ENCODE measurements around the gene AIFM3. TPM values are rescaled to one million over a fixed set of nuclear protein-coding genes. Genes with fewer than 3 reads are reported as not detected.

Gene AIFM3
- total and polyA plus RNA-seq, 2 experiments from 2014 or later = 0.45 to 1.5 TPM

DNA sequence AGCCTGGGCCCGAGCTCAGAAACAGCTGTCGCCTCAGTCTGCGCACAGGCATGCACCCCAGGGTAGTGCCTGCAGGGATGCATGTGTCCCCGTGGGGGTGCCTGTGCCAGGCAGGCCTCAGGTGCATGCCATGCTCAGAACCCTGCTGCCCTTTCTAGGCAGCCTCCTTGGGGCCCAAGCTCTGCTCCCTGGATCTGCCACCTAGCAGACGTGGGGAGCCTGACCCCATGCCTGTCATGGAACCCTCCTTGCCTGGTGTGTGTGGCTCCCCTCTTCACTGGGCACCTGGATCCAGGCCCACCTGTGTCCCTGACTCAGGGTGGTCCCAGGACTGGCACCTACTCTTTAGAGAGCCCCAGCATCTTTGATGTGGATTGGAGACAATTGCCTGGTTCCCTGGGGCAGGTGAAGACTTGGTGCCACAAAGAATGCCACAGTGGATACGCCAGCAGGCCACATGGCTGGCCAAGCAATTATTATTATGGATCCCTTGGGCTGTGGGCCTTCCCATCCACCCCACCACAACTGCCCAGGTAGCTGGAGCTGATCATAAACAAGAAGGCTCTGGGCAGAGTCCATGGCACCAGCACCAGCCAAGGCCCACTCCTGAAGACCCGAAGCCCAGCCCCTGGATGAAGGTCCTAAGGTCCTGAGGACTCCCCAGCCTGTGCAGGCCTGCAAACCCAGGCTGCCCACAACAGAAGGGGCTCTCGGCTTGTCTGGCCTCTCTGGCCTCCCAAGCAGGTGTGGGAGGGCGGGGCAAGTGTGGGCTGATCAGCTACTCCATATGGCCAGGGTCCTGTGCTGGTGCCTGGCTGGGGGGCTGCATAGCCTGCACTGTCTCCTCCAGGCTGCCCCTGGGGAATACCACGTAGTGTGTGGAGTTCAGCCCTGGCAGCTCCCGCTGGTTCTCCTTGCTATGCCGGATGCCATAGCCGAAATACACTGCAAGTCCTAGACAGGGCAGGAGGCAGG, 61.5 kb downstream of the AIFM3 start:
- Histone ChIP-seq H3F3A (replicated peaks; ENCODE audit: low read depth) (no peaks in the 10 kb centered on the region), H3K4me2 (no peak overlapping the region), H3K79me2 (replicated peaks; ENCODE audit: insufficient read depth) (no peaks in the 10 kb centered on the region), H3K4me1 (ENCODE audit: insufficient read depth) (peaks cover 3% of the 10 kb centered on the region; the same call in 1 of the 2 replicates), H3K36me3 (ENCODE audit: insufficient read depth) (no peaks in the 10 kb centered on the region), H2AFZ (no peak overlapping the region), H4K20me1 (replicated peaks; ENCODE audit: insufficient read depth) (no peaks in the 10 kb centered on the region), H3K27me3 (ENCODE audit: insufficient read depth) (peaks cover 26% of the 10 kb centered on the region), H3K9me2 (ENCODE audit: insufficient read depth) (no peaks in the 10 kb centered on the region), H3K27ac (ENCODE audit: low read depth) (no peak overlapping the region), H3K4me3 (no peak overlapping the region)
- ATAC-seq = no peak
- TF ChIP-seq JUNB (IDR thresholded peaks at IDR 0.05; ENCODE audit: unreplicated experiment) (no peak), NANOG (IDR thresholded peaks at IDR 0.05; ENCODE audit: borderline replicate concordance) (no peak), ZNF331 (CRISPR knock-in tag; IDR thresholded peaks at IDR 0.05; ENCODE audit: low read depth) (no peak), EZH2 (IDR thresholded peaks at IDR 0.05; ENCODE audit: low read depth, unreplicated experiment) (no peak), EZH2phosphoT487 (IDR thresholded peaks at IDR 0.05; ENCODE audit: unreplicated experiment) (no peak), STAT1 (IDR thresholded peaks at IDR 0.05; ENCODE audit: unreplicated experiment) (no peak), CREB1 (CRISPR knock-in tag; IDR thresholded peaks at IDR 0.05; ENCODE audit: low read depth) (no peak), ZNF114 (CRISPR knock-in tag; IDR thresholded peaks at IDR 0.05) (no peak), POLR2AphosphoS5 (IDR thresholded peaks at IDR 0.05; ENCODE audit: low read depth) (no peak)
- TF ChIP-seq, protein P1, sequence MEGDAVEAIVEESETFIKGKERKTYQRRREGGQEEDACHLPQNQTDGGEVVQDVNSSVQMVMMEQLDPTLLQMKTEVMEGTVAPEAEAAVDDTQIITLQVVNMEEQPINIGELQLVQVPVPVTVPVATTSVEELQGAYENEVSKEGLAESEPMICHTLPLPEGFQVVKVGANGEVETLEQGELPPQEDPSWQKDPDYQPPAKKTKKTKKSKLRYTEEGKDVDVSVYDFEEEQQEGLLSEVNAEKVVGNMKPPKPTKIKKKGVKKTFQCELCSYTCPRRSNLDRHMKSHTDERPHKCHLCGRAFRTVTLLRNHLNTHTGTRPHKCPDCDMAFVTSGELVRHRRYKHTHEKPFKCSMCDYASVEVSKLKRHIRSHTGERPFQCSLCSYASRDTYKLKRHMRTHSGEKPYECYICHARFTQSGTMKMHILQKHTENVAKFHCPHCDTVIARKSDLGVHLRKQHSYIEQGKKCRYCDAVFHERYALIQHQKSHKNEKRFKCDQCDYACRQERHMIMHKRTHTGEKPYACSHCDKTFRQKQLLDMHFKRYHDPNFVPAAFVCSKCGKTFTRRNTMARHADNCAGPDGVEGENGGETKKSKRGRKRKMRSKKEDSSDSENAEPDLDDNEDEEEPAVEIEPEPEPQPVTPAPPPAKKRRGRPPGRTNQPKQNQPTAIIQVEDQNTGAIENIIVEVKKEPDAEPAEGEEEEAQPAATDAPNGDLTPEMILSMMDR (conservative IDR thresholded peaks at IDR 0.05; ENCODE audit: low read depth in 2 of 2) = no peak
- TF ChIP-seq, protein P2, sequence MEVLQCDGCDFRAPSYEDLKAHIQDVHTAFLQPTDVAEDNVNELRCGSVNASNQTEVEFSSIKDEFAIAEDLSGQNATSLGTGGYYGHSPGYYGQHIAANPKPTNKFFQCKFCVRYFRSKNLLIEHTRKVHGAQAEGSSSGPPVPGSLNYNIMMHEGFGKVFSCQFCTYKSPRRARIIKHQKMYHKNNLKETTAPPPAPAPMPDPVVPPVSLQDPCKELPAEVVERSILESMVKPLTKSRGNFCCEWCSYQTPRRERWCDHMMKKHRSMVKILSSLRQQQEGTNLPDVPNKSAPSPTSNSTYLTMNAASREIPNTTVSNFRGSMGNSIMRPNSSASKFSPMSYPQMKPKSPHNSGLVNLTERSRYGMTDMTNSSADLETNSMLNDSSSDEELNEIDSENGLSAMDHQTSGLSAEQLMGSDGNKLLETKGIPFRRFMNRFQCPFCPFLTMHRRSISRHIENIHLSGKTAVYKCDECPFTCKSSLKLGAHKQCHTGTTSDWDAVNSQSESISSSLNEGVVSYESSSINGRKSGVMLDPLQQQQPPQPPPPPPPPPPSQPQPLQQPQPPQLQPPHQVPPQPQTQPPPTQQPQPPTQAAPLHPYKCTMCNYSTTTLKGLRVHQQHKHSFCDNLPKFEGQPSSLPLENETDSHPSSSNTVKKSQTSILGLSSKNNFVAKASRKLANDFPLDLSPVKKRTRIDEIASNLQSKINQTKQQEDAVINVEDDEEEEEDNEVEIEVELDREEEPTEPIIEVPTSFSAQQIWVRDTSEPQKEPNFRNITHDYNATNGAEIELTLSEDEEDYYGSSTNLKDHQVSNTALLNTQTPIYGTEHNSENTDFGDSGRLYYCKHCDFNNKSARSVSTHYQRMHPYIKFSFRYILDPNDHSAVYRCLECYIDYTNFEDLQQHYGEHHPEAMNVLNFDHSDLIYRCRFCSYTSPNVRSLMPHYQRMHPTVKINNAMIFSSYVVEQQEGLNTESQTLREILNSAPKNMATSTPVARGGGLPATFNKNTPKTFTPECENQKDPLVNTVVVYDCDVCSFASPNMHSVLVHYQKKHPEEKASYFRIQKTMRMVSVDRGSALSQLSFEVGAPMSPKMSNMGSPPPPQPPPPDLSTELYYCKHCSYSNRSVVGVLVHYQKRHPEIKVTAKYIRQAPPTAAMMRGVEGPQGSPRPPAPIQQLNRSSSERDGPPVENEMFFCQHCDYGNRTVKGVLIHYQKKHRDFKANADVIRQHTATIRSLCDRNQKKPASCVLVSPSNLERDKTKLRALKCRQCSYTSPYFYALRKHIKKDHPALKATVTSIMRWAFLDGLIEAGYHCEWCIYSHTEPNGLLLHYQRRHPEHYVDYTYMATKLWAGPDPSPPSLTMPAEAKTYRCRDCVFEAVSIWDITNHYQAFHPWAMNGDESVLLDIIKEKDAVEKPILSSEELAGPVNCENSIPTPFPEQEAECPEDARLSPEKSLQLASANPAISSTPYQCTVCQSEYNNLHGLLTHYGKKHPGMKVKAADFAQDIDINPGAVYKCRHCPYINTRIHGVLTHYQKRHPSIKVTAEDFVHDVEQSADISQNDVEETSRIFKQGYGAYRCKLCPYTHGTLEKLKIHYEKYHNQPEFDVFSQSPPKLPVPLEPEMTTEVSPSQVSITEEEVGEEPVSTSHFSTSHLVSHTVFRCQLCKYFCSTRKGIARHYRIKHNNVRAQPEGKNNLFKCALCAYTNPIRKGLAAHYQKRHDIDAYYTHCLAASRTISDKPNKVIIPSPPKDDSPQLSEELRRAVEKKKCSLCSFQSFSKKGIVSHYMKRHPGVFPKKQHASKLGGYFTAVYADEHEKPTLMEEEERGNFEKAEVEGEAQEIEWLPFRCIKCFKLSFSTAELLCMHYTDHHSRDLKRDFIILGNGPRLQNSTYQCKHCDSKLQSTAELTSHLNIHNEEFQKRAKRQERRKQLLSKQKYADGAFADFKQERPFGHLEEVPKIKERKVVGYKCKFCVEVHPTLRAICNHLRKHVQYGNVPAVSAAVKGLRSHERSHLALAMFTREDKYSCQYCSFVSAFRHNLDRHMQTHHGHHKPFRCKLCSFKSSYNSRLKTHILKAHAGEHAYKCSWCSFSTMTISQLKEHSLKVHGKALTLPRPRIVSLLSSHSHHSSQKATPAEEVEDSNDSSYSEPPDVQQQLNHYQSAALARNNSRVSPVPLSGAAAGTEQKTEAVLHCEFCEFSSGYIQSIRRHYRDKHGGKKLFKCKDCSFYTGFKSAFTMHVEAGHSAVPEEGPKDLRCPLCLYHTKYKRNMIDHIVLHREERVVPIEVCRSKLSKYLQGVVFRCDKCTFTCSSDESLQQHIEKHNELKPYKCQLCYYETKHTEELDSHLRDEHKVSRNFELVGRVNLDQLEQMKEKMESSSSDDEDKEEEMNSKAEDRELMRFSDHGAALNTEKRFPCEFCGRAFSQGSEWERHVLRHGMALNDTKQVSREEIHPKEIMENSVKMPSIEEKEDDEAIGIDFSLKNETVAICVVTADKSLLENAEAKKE (CRISPR knock-in tag; IDR thresholded peaks at IDR 0.05) = no peak
- TF ChIP-seq, protein P3, sequence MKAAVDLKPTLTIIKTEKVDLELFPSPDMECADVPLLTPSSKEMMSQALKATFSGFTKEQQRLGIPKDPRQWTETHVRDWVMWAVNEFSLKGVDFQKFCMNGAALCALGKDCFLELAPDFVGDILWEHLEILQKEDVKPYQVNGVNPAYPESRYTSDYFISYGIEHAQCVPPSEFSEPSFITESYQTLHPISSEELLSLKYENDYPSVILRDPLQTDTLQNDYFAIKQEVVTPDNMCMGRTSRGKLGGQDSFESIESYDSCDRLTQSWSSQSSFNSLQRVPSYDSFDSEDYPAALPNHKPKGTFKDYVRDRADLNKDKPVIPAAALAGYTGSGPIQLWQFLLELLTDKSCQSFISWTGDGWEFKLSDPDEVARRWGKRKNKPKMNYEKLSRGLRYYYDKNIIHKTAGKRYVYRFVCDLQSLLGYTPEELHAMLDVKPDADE (IDR thresholded peaks at IDR 0.05) = no peak
- TF ChIP-seq, protein P4, sequence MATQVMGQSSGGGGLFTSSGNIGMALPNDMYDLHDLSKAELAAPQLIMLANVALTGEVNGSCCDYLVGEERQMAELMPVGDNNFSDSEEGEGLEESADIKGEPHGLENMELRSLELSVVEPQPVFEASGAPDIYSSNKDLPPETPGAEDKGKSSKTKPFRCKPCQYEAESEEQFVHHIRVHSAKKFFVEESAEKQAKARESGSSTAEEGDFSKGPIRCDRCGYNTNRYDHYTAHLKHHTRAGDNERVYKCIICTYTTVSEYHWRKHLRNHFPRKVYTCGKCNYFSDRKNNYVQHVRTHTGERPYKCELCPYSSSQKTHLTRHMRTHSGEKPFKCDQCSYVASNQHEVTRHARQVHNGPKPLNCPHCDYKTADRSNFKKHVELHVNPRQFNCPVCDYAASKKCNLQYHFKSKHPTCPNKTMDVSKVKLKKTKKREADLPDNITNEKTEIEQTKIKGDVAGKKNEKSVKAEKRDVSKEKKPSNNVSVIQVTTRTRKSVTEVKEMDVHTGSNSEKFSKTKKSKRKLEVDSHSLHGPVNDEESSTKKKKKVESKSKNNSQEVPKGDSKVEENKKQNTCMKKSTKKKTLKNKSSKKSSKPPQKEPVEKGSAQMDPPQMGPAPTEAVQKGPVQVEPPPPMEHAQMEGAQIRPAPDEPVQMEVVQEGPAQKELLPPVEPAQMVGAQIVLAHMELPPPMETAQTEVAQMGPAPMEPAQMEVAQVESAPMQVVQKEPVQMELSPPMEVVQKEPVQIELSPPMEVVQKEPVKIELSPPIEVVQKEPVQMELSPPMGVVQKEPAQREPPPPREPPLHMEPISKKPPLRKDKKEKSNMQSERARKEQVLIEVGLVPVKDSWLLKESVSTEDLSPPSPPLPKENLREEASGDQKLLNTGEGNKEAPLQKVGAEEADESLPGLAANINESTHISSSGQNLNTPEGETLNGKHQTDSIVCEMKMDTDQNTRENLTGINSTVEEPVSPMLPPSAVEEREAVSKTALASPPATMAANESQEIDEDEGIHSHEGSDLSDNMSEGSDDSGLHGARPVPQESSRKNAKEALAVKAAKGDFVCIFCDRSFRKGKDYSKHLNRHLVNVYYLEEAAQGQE (IDR thresholded peaks at IDR 0.05; ENCODE audit: unreplicated experiment) = no peak
- Mint-ChIP-seq H3K4me1 (peaks cover 8% of the 10 kb centered on the region), H3K36me3 (ENCODE audit: low read depth) (no peaks in the 10 kb centered on the region), H3K4me3 (no peak overlapping the region), H3K27me3 (ENCODE audit: insufficient read depth, low read depth, poor library complexity) (peaks cover 34% of the 10 kb centered on the region), H3K9me3 (no peaks in the 10 kb centered on the region; the same call in 2 of the 3 replicates), H3K27ac (no peak overlapping the region)
- no peak for DNase-seq (ENCODE audit: low spot score)
